Inflammatory macrophage (primary cell): ENCODE results near the gene FES.
"Not testable (repeated sequence)": the region's sequence is repeated elsewhere in the genome, so short reads cannot be mapped to it uniquely, and the experiment has no call there.

Source experiments
- DNase-seq, 2 donors: peaks; one replicate each; pipeline ENCODE4 v3.0.0-alpha.2; 2020 to 2022

FES gene

GRCh38 chr15:90911906-90912769 is 27.8 kb downstream of the FES start:
- no peak for DNase-seq

DNA sequence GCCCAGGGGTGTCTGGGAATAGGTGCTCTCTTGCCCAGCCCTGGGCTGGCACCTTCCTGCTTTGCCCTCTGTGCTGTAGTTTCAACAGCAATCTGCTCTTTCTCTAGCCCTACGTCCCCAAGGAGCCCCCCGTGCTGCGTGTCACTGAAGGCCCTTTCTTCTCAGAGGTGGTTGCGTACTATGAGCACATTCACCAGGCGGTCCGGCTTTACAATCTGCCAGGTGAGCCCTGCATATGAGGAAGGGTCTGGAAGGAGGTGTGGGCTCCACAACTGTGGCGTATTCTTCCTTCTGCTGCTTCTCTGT is 28.4 kb downstream of the FES start:
- no peak for DNase-seq

GRCh38 chr15:90913398-90913944 is 29.2 kb downstream of the FES start:
- no peak for DNase-seq

GRCh38 chr15:90914305-90915080 is 30.2 kb downstream of the FES start:
- peak; percentile 90 to 91 for DNase-seq

GRCh38 chr15:90915216-90915807 is 31.0 kb downstream of the FES start:
- no peak for DNase-seq

DNA sequence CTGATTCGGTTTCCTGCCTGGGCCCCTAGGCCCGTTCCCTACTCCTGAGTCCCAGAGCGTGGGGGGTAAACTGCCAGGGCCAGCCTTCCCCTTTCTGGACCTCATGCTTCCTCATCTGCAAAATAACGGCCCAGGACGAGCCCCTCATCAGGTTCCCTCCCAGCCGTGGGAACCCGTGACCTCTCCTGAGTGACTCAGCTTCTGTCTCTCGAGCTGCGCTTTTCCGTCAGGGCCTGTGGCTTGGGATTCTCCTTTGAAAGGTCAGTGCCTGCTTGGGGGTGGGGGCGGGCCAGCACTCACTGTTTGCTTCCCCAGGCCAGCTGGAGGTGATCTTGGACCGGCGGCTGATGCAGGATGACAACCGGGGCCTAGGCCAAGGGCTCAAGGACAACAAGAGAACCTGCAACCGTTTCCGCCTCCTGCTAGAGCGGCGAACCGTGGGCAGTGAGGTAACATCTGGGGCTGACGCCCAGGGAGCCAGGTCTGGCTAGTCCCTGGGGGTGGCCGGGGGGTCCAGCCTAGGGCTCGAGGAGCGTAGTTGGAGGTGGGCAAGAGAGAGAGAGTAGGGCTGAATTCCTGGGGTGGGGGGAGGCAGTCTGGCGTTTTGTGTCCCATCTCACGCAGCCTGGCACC is 31.6 kb downstream of the FES start:
- peak; percentile 97 to 98 for DNase-seq

GRCh38 chr15:90916461-90916860 is 32.2 kb downstream of the FES start:
- no peak for DNase-seq

GRCh38 chr15:90917569-90917968 is 33.3 kb downstream of the FES start:
- no peak for DNase-seq

- no peak for DNase-seq
Measured at GRCh38 chr15:90918034-90918788, 33.9 kb downstream of the FES start.

DNA sequence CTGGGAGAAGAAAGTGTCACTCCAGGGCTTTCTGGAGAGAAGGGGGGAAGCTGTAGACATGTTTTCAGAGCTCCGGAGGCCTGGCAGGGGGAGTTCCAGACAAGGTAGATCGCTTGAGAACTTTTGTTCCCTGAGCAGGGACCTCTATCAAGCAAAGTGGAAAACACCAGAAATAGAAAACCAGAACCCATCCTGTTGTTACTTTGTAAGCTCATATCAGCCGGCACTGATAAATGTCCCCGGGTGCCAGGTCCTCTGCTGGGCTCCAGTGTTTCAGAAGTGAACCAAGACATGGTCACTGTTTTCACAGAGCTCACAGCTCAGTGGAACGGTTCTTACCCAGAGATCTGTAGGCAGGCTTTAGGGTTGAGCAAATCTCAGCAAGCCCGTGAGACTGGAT is 34.5 kb downstream of the FES start:
- DNase-seq: no peak

DNA sequence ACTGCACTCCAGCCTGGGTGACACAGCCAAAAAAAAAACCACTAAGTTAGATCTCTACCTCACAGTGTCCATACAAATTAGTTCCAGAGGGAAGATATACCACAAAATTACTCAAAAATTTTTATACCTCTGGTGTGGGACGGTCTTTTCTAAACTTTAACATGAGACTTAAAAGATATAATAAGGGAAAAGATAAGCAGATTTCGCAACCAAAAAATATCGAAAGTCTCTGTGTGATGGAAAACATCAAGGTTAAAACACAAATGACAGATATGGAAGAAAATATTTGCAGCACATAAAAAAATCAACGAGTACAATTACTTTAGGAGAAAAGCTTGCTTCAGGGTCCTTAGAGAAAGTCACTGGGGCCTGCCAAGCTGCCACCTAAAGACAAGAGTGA is 37.6 kb downstream of the FES start:
- DNase-seq: no peak

DNA sequence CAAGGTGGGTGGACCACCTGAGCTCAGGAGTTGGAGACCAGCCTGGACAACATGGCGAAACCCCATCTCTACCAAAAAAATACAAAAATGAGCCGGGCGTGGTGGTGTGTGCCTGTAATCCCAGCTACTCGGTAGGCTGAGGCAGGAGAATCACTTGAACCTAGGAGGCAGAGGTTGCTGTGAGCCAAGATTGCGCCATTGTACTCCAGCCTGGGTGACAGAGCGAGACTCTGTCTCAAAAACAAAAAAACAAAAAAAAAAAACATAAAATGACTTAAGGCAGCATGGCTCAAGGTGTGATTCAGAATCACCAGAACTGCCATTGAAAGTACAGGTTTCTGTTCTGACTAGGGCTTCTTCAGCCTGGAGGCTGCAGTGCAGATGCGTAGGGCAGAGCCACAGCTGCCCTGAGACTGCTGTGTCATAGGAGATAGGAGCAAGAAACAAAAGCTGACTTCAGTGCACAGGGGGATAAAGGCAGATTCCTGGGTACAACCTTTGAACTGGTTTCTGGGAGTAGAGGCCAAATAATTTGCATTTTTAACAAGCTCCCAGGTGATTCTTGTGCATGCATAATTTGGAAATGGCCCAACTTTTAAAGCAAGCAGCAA is 38.5 kb downstream of the FES start:
- DNase-seq: not testable (repeated sequence)

DNA sequence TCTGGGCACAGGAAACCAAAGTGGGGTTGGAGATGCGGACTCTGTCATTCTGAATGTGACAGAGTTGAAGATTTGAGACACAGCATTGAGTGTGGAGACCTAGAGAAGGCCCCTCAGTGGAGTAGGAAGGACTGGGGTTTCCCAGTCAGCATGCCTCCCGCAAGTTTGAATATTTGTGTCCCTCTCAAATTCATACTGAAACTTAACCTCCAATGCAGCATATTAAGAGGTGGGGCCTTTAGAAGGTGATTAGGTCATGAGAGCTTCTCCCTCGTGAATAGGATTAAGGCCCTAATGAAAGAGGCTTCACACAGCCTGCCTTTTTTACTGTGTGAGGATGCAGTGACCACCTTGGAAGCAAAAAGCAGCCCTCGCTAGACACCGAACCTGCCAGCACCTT is 40.1 kb downstream of the FES start:
- no peak for DNase-seq

DNA sequence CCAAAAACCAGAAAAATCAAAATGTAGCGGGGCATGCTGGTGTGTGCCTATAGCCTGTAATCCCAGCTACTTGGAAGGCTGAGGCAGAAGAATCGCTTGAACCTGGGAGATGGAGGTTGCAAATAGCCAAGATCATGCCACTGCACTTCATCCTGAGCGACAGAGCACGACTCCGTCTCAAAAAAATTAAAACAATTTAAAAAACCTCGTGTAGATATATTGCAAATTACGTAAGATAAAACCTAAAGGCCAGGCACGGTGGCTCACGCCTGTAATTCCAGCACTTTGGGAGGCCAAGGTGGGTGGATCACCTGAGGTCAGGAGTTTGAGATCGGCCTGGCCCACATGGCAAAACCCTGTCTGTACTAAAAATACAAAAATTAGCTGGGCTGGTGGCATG is 42.5 kb downstream of the FES start:
- DNase-seq: not testable (repeated sequence)

DNA sequence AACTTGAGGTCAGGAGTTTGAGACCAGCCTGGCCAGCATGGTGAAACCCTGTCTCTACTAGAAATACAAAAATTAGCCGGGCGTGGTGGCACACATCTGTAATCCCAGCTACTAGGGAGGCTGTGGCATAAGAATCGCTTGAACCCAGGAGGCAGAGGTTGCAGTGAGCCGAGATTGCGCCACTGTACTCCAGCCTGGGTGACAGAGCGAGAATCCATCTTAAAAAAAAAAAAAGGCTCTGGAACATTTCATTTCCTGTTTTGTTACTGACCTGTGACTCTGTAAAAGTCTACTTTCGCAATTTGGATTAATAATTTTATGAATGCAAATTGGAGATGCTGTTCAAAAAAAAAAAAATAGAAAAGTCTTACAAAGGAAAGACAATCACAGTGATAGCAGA is 43.8 kb downstream of the FES start:
- peak; percentile 14 to 69 for DNase-seq

DNA sequence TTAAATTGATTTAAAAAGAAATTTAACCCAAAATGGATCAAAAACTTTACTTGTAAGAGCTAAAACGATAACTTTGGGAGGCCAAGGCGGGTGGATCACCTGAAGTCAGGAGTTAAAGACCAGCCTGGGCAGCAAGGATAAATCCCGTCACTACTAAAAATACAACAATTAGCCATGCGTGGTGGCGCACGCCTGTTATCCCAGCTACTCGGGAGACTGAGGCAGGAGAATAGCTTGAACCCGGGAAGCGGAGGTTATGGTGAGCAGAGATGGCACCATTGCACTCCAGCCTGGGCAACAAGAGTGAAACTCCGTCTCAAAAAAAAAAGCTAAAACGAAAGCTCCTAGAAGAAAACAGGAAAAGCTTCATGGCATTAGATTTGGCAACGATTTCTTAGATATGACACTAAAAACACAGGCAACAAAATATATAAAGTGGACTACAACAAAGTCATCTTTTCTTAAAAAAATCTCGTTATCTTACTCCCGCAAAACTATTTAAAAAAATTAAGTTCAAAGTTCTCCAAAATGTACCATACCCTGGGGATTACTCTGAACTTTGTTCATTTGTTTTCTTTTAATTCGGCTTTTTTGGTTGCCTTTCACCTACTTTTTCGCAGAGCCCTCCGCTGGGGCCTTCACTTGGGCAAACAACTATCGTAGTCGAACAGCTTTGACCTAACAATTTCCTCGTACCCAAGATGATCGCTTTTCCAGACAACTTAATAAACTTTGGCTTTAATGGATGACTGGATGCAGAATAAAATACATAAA is 45.1 kb downstream of the FES start:
- peak in 1 of 2 donors; percentile 16 for DNase-seq

DNA sequence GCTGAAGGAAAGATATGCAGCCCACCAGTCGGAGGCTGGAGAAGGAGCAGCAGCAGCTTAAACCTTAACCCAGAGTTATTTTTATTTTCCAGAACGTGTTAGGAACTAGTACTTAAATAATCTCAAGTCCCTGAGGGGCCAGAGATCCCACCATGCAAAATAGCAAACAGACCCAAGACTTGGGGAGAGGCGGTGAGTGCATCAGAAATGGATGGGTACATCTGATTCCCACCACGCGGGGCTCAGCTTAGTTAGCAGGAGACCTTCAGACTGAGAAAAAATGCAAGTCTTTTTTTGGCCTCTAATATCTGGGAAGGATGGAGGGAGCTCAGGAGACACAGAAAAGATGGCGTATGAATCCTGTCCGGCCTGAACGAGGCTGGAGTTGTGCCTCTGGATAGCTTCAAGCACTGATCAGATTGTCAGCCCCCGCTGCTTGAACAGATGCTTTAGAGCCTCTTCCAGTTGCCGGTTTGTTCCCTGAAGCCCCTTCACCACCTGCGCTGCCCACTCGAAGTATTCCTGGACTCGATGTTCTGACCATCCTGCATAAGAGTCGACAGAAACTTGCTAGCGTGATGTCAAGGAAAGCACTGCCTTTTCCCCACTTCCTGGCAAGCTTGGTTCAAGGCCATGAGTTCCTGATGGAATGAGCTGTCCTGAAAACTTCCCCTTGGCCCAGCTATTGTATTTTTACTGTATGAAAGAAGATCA is 46.7 kb downstream of the FES start:
- peak in 1 of 2 donors; percentile 43 for DNase-seq

DNA sequence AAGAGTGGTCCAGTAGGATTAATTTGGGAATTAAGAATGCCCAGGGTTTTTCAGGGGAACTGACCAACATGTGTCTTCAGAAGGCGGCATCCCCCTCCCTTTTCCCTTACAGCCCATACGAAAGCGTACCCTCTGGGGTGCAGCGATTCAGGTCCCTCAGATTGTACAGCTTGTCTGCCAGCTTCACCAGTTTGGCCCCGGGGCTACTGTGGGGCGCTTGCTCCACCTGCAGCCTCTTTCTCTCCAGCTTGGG is 47.2 kb downstream of the FES start:
- DNase-seq: no peak

DNA sequence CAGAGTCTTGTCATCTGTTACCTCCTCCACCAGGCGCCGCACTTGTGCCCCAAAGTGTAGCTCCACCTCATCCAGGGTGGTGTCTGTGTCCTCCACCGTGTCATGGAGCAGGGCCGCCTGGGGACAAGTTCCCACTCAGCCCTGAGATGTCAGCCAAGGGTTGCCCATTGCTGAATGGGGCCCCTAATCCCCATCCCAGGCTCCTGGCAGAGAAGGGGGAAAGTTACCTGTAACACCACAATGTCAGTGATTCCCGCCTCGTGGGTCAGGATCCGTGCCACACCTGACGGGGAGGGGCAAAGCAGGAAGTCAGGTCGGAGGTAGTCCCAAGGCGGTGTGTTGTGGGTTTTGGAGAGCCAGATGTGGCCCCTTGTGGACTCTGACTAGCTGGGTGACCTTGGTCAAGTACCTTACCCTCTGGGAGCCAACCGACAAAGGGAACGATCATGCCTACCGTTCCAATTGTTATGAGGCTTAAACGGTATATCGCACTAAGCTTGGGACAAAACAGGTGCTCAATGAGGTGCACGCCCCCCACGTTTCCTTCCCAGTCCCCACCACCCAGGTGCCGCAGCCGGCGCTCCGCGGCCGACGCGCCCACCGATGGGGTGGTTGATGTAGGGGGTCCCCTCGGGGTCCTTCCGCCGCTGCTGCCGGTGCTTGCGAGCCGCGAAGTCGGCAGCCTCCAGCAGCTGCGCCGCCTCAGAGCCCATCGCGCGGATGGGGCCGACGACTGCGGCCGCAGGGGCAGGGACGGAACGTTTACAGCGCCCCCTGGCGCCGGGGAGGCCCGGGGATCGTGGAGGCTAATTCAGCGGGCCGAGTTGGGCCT is 47.7 kb downstream of the FES start, which contains the start of gene HDDC3:
Gene HDDC3 (minus strand): TSS at position 722 of the 832 bp plus-strand sequence. CDS start 9 bp downstream, at position 713.
- DNase-seq: peak; percentile 90

DNA sequence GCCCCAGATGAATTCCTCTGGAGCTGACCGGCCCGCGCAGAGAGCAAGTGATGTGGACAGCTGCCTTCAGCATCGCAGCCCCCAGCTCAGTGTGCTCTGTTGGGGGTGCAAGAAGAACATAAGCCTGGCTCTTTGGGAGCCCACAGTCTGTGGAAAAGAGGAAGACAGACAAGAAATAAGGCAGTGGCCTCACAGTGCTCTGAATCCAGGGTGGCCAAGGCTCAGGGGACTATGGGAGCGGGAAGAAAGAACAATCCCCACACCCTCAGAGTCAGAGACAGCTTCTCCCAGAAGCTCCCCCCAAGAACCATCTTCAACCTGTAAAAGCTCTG is 48.3 kb downstream of the FES start:
- DNase-seq: no peak
